HG02763 (cell line): ENCODE results near the gene KIF20A.
"Not testable (repeated sequence)": the region's sequence is repeated elsewhere in the genome, so short reads cannot be mapped to it uniquely, and the experiment has no call there.

Source experiments
- ATAC-seq: cut with Tn5 transposase; IDR thresholded peaks from one replicate; pipeline ENCODE4 v1.9.1; 2021; ENCODE audit warnings: mild to moderate bottlenecking, moderate library complexity; ENCODE audit not compliant: unreplicated experiment

The KIF20A gene

GRCh38 chr5:138178516-138179276, at the start of gene KIF20A, which contains the start of gene BRD8:
Gene KIF20A (plus strand): TSS chr5:138179112. CDS start chr5:138179681, 569 bp downstream.
Gene BRD8 (minus strand): TSS chr5:138178630. CDS start chr5:138178614, 16 bp downstream.
- ATAC-seq = peak; percentile 84

- no peak for ATAC-seq
Measured at GRCh38 chr5:138129347-138129746, 49.6 kb upstream of the KIF20A start.

- ATAC-seq = no peak
Measured at GRCh38 chr5:138132543-138132942, 46.4 kb upstream of the KIF20A start.

GRCh38 chr5:138138949-138139780, 39.7 kb upstream of the KIF20A start, which contains the start of gene NME5:
Gene NME5 (minus strand): TSS chr5:138139428. CDS start chr5:138138780, 648 bp downstream.
- ATAC-seq = no peak

GRCh38 chr5:138139781-138140090, 39.2 kb upstream of the KIF20A start:
- ATAC-seq = no peak

- ATAC-seq = no peak
Measured at GRCh38 chr5:138140268-138140667, 38.6 kb upstream of the KIF20A start.

GRCh38 chr5:138141734-138142133, 37.2 kb upstream of the KIF20A start:
- no peak for ATAC-seq

GRCh38 chr5:138143578-138143977, 35.3 kb upstream of the KIF20A start:
- not testable (repeated sequence) for ATAC-seq

- ATAC-seq = no peak
Measured at GRCh38 chr5:138148811-138149210, 30.1 kb upstream of the KIF20A start.

GRCh38 chr5:138149530-138149929, 29.4 kb upstream of the KIF20A start:
- ATAC-seq = no peak

- ATAC-seq = not testable (repeated sequence)
Measured at GRCh38 chr5:138155977-138156376, 22.9 kb upstream of the KIF20A start.

GRCh38 chr5:138157626-138158025, 21.3 kb upstream of the KIF20A start:
- ATAC-seq = no peak

GRCh38 chr5:138159666-138160065, 19.2 kb upstream of the KIF20A start:
- ATAC-seq = no peak

- ATAC-seq = no peak
Measured at GRCh38 chr5:138160706-138161105, 18.2 kb upstream of the KIF20A start.

- no peak for ATAC-seq
Measured at GRCh38 chr5:138163721-138164120, 15.2 kb upstream of the KIF20A start.

- no peak for ATAC-seq
Measured at GRCh38 chr5:138169124-138169523, 9.8 kb upstream of the KIF20A start.

- ATAC-seq = no peak
Measured at GRCh38 chr5:138170299-138170698, 8.6 kb upstream of the KIF20A start.

GRCh38 chr5:138177941-138178515, 884 bp upstream of the KIF20A start:
- no peak for ATAC-seq

- ATAC-seq = no peak
Measured at GRCh38 chr5:138179277-138179857, 455 bp downstream of the KIF20A start.

- no peak for ATAC-seq
Measured at GRCh38 chr5:138180183-138180782, 1.4 kb downstream of the KIF20A start.

- ATAC-seq = no peak
Measured at GRCh38 chr5:138180841-138181240, 1.9 kb downstream of the KIF20A start.
